Measurements from ENCODE around the gene C11orf98. TPM values are rescaled to one million over a fixed set of nuclear protein-coding genes. Genes with fewer than 3 reads are reported as not detected.

The C11orf98 gene
- total RNA-seq, result 13.4 and 18.3 TPM in 2 replicates

GRCh38 chr11:62665075-62665598, at the start of gene C11orf98, which contains the start of gene CSKMT:
Gene C11orf98, minus strand, starts transcription at chr11:62665210. Its CDS starts 41 bp downstream, at chr11:62665169.
Gene CSKMT, plus strand, starts transcription at chr11:62665312. Its CDS starts 568 bp downstream, at chr11:62665880.

GRCh38 chr11:62707277-62707861, 42.4 kb upstream of the C11orf98 start, which contains the start of the genes BSCL2 and GNG3:
Gene BSCL2, minus strand, starts transcription at chr11:62707424. Its CDS starts 229 bp downstream, at chr11:62707195.
Gene GNG3, plus strand, starts transcription at chr11:62707676. Its CDS starts 620 bp downstream, at chr11:62708296.

GRCh38 chr11:62689421-62690183, 24.6 kb upstream of the C11orf98 start, which contains the start of gene LRRN4CL:
Gene LRRN4CL, minus strand, starts transcription at chr11:62689530. Its CDS starts 1,022 bp downstream, at chr11:62688508.

GRCh38 chr11:62678770-62679696, 14.0 kb upstream of the C11orf98 start, which contains the start of gene UBXN1:
Gene UBXN1, minus strand, starts transcription at chr11:62679073. Its CDS starts 150 bp downstream, at chr11:62678923.

GRCh38 chr11:62671608-62672389, 6.8 kb upstream of the C11orf98 start, which contains the start of the genes LBHD1 and UQCC3:
Gene LBHD1, minus strand, starts transcription at chr11:62672267. Its CDS starts 2,236 bp downstream, at chr11:62670031.
Gene UQCC3, plus strand, starts transcription at chr11:62671673. Its CDS starts 73 bp downstream, at chr11:62671746.

GRCh38 chr11:62645946-62646824, 18.8 kb downstream of the C11orf98 start, which contains the start of gene GANAB:
Gene GANAB, minus strand, starts transcription at chr11:62646613. Its CDS starts 14 bp downstream, at chr11:62646599.

GRCh38 chr11:62621567-62622470, 43.2 kb downstream of the C11orf98 start, which contains the start of gene B3GAT3:
Gene B3GAT3, minus strand, starts transcription at chr11:62621986. Its CDS starts 39 bp downstream, at chr11:62621947.

Other genes with a start within 250 kb of the C11orf98 start
- gene SCGB1A1, start 246.2 kb downstream of the C11orf98 start, total RNA-seq, result not detected in 2 replicates
- gene AHNAK, start 118.4 kb downstream of the C11orf98 start, total RNA-seq, result 498 and 644 TPM in 2 replicates
- 1,318 and 1,351 TPM in 2 replicates for gene EEF1G, start 91.3 kb downstream of the C11orf98 start, total RNA-seq
- 8.7 and 9.2 TPM in 2 replicates for gene TUT1, start 73.7 kb downstream of the C11orf98 start, total RNA-seq
- gene MTA2, start 63.3 kb downstream of the C11orf98 start, total RNA-seq, result 70.8 and 86.8 TPM in 2 replicates
- 23.8 and 38.6 TPM in 2 replicates for gene EML3, start 52.4 kb downstream of the C11orf98 start, total RNA-seq
- 3.1 and 5.8 TPM in 2 replicates for gene ROM1, start 52.0 kb downstream of the C11orf98 start, total RNA-seq
- gene B3GAT3, start 43.2 kb downstream of the C11orf98 start, total RNA-seq, result 48.9 and 82.7 TPM in 2 replicates
- 612 and 660 TPM in 2 replicates for gene GANAB, start 18.6 kb downstream of the C11orf98 start, total RNA-seq
- 24.5 and 26.9 TPM in 2 replicates for gene INTS5, start 11.9 kb downstream of the C11orf98 start, total RNA-seq
- gene CSKMT, start 102 bp upstream of the C11orf98 start, total RNA-seq, result 4.2 and 4.5 TPM in 2 replicates
- gene UQCC3, start 6.5 kb upstream of the C11orf98 start, total RNA-seq, result 6.6 and 7.5 TPM in 2 replicates
- gene LBHD1, start 7.1 kb upstream of the C11orf98 start, total RNA-seq, result 3.0 and 3.9 TPM in 2 replicates
- gene UBXN1, start 13.9 kb upstream of the C11orf98 start, total RNA-seq, result 80.9 and 85.2 TPM in 2 replicates
- 3.3 and 4.9 TPM in 2 replicates for gene LRRN4CL, start 24.3 kb upstream of the C11orf98 start, total RNA-seq
- gene BSCL2, start 42.2 kb upstream of the C11orf98 start, total RNA-seq, result 54.8 and 59.1 TPM in 2 replicates
- 0.13 TPM in 1 of 2 replicates, not detected in the other for gene GNG3, start 42.5 kb upstream of the C11orf98 start, total RNA-seq
- 13.3 and 15.4 TPM in 2 replicates for gene HNRNPUL2, start 62.2 kb upstream of the C11orf98 start, total RNA-seq
- gene TTC9C, start 63.3 kb upstream of the C11orf98 start, total RNA-seq, result 27.5 and 28.9 TPM in 2 replicates
- 10.3 and 11.7 TPM in 2 replicates for gene ZBTB3, start 89.0 kb upstream of the C11orf98 start, total RNA-seq
- 51.6 and 51.7 TPM in 2 replicates for gene POLR2G, start 96.4 kb upstream of the C11orf98 start, total RNA-seq
- 19.3 and 27.2 TPM in 2 replicates for gene TAF6L, start 106.2 kb upstream of the C11orf98 start, total RNA-seq
- 48.9 and 50.0 TPM in 2 replicates for gene TMEM179B, start 122.2 kb upstream of the C11orf98 start, total RNA-seq
- gene TMEM223, start 126.8 kb upstream of the C11orf98 start, total RNA-seq, result 13.3 and 16.2 TPM in 2 replicates
- 26.1 and 39.4 TPM in 2 replicates for gene NXF1, start 140.2 kb upstream of the C11orf98 start, total RNA-seq
- 35.5 and 44.3 TPM in 2 replicates for gene STX5, start 166.8 kb upstream of the C11orf98 start, total RNA-seq
- not detected in 2 replicates for gene TEX54, start 167.6 kb upstream of the C11orf98 start, total RNA-seq
- 25.4 and 46.1 TPM in 2 replicates for gene WDR74, start 174.4 kb upstream of the C11orf98 start, total RNA-seq
- 104 and 190 TPM in 2 replicates for gene SLC3A2, start 215.7 kb upstream of the C11orf98 start, total RNA-seq

Measured in smooth muscle cell of the pulmonary artery (primary cell).